Thyroid gland (tissue), 4 donors: Measurements from ENCODE around the gene NFATC2. TPM values are rescaled to one million over a fixed set of nuclear protein-coding genes. Genes with fewer than 3 reads are reported as not detected.

Experiments
- DNase-seq, 2 donors: peaks; one replicate each; pipeline ENCODE4 v3.0.0-alpha.2; 2019
- H3K27ac ChIP-seq, 3 donors: fragments of 200-600 bp; sonication (generic); 1 replicate in 2 of 3; 2 replicates in 1 of 3; pipeline ENCODE4 v1.5.1; 2016 to 2019; ENCODE audit warnings: mild to moderate bottlenecking in 1 of 3, moderate library complexity in 1 of 3
- H3K27me3 ChIP-seq: fragments of 200-600 bp; sonication (generic); one replicate; pipeline ENCODE4 v1.5.1; 2019
- H3K36me3 ChIP-seq, 2 donors: fragments of 200-600 bp; sonication (generic); one replicate each; pipeline ENCODE4 v1.5.1; 2016 to 2019
- H3K4me1 ChIP-seq, 2 donors: fragments of 200-600 bp; sonication (generic); one replicate each; pipeline ENCODE4 v1.5.1; 2017 to 2019
- H3K4me3 ChIP-seq, 3 donors: fragments of 200-600 bp; sonication (generic); replicated peaks in 1 of 3; 1 replicate in 2 of 3; 2 replicates in 1 of 3; pipeline ENCODE4 v1.5.1; 2016; ENCODE audit warnings: mild to moderate bottlenecking in 1 of 3
- H3K9me3 ChIP-seq: fragments of 200-600 bp; sonication (generic); one replicate; pipeline ENCODE4 v1.5.1; 2017
- CTCF ChIP-seq, 6 experiments: fragments of 200-600 bp in 3 of 6; fragments of 450-650 bp in 3 of 6; sonication (generic) in 3 of 6; IDR thresholded peaks; one replicate each; pipeline ENCODE4 v1.5.1; 2016 to 2019; ENCODE audit warnings: antibody characterized with exemption in 6 of 6, mild to moderate bottlenecking in 2 of 6, inconsistent platforms in 1 of 6, moderate library complexity in 1 of 6
- POLR2A ChIP-seq, 2 donors: fragments of 450-650 bp; IDR thresholded peaks; one replicate each; pipeline ENCODE4 v1.6.1; 2017; ENCODE audit warnings: antibody characterized with exemption in 2 of 2, mild to moderate bottlenecking in 2 of 2, moderate library complexity in 1 of 2
- WGBS, 2 donors: methylation state at CpG; one replicate each; pipeline ENCODE4 v1.1.5; 2017; 5-methylcytosine and 5-hydroxymethylcytosine counted together
- intact Hi-C: fragments of 100-400 bp; cut with DNase I; formaldehyde crosslinking; loops from one replicate; pipeline ENCODE4 v1.15.1; 2023
- total RNA-seq, 4 donors: library from RNA; depleted of rRNA; stranded (reverse); fragments of >200 nt; gene quantifications; one replicate each; pipeline ENCODE4 v1.2.3, GENCODE V29; 2016

Gene NFATC2
- total RNA-seq, 4 donors from 2014 or later = 7.5 to 12.6 (median 8.5) TPM

GRCh38 chr20:51452734-51453365, 89.7 kb downstream of the NFATC2 start:
- WGBS, 2 donors = 96 to 97% methylated on average over 13 of the region's 13 CpGs
- no peaks in the 10 kb centered on the region for H3K27me3 ChIP-seq
- H3K27ac ChIP-seq = no peak overlapping the region
- peaks cover 12 to 29% of the 10 kb centered on the region in 2 donors for H3K4me1 ChIP-seq
- intact Hi-C loops = no loop called here
- H3K9me3 ChIP-seq = no peaks in the 10 kb centered on the region
- no peak overlapping the region for H3K4me3 ChIP-seq
- no peak for DNase-seq
- no peak for TF ChIP-seq CTCF (IDR thresholded peaks at IDR 0.05)
- TF ChIP-seq POLR2A (IDR thresholded peaks at IDR 0.05) = no peak
- H3K36me3 ChIP-seq = no peaks in the 10 kb centered on the region

- TF ChIP-seq CTCF (IDR thresholded peaks at IDR 0.05) (no peak), POLR2A (IDR thresholded peaks at IDR 0.05) (no peak)
- Histone ChIP-seq H3K4me1 (peaks cover 16 to 29% of the 10 kb centered on the region in 2 donors), H3K36me3 (no peaks in the 10 kb centered on the region), H3K27ac (no peak overlapping the region), H3K4me3 (no peak overlapping the region), H3K27me3 (no peaks in the 10 kb centered on the region), H3K9me3 (no peaks in the 10 kb centered on the region)
- 92 to 98% methylated on average over 6 of the region's 6 CpGs for WGBS, 2 donors
- DNase-seq = no peak
- intact Hi-C loops = no loop called here
Measured at GRCh38 chr20:51452091-51452613, 90.4 kb downstream of the NFATC2 start.

- H3K9me3 ChIP-seq = no peaks in the 10 kb centered on the region
- DNase-seq = no peak
- no peak overlapping the region for H3K4me3 ChIP-seq
- intact Hi-C loops = no loop called here
- WGBS, 2 donors = 99 to 100% methylated on average over 6 to 12 of the region's 12 CpGs
- H3K4me1 ChIP-seq = peaks cover 17 to 28% of the 10 kb centered on the region in 2 donors
- H3K36me3 ChIP-seq = no peaks in the 10 kb centered on the region
- H3K27me3 ChIP-seq = no peaks in the 10 kb centered on the region
- no peak overlapping the region for H3K27ac ChIP-seq
- TF ChIP-seq CTCF (IDR thresholded peaks at IDR 0.05) (no peak), POLR2A (IDR thresholded peaks at IDR 0.05) (no peak)
Measured at GRCh38 chr20:51451484-51451883, 91.0 kb downstream of the NFATC2 start.

GRCh38 chr20:51450984-51451383, 91.5 kb downstream of the NFATC2 start:
- 82 to 87% methylated on average over 3 of the region's 3 CpGs for WGBS, 2 donors
- peaks cover 13 to 27% of the 10 kb centered on the region in 2 donors for H3K4me1 ChIP-seq
- TF ChIP-seq CTCF (IDR thresholded peaks at IDR 0.05) (no peak), POLR2A (IDR thresholded peaks at IDR 0.05) (no peak)
- no peaks in the 10 kb centered on the region for H3K27me3 ChIP-seq
- DNase-seq = no peak
- no peak overlapping the region for H3K4me3 ChIP-seq
- H3K9me3 ChIP-seq = no peaks in the 10 kb centered on the region
- no peak overlapping the region for H3K27ac ChIP-seq
- intact Hi-C loops = no loop called here
- H3K36me3 ChIP-seq = no peaks in the 10 kb centered on the region

- peaks cover 16 to 32% of the 10 kb centered on the region in 2 donors for H3K4me1 ChIP-seq
- H3K27ac ChIP-seq = no peak overlapping the region
- H3K36me3 ChIP-seq = no peaks in the 10 kb centered on the region
- no peaks in the 10 kb centered on the region for H3K9me3 ChIP-seq
- no peaks in the 10 kb centered on the region for H3K27me3 ChIP-seq
- no peak for DNase-seq
- intact Hi-C loops = no loop called here
- no peak overlapping the region for H3K4me3 ChIP-seq
- 93 to 96% methylated on average over 5 of the region's 5 CpGs for WGBS, 2 donors
- TF ChIP-seq POLR2A (IDR thresholded peaks at IDR 0.05) = no peak
- TF ChIP-seq CTCF (IDR thresholded peaks at IDR 0.05) = no peak
Measured at GRCh38 chr20:51450221-51450712, 92.3 kb downstream of the NFATC2 start.
